Right atrium auricular region (tissue), 2 donors: ENCODE data around the gene NOSTRIN. TPM values are rescaled to one million over a fixed set of nuclear protein-coding genes. Genes with fewer than 3 reads are reported as not detected.

Experiments used
- DNase-seq: peaks from one replicate; pipeline ENCODE4 v3.0.0-alpha.2; 2019; ENCODE audit warnings: low spot score
- H3K27ac ChIP-seq, 2 donors: fragments of 200-600 bp; sonication (generic); 1 replicate in 1 of 2; 2 replicates in 1 of 2; pipeline ENCODE4 v1.5.1; 2016 to 2019
- H3K27me3 ChIP-seq, 2 donors: fragments of 200-600 bp; sonication (generic); one replicate each; pipeline versions ENCODE4 v1.5.1 to v1.6.0; 2017 to 2019
- H3K36me3 ChIP-seq: fragments of 200-600 bp; sonication (generic); one replicate; pipeline ENCODE4 v1.5.1; 2016
- H3K4me1 ChIP-seq, 2 donors: fragments of 200-600 bp; sonication (generic); one replicate each; pipeline versions ENCODE4 v1.5.1 to v1.6.0; 2017 to 2019
- H3K4me3 ChIP-seq, 2 donors: fragments of 200-600 bp; sonication (generic); 1 replicate in 1 of 2; 2 replicates in 1 of 2; pipeline ENCODE4 v1.5.1; 2017 to 2019; ENCODE audit warnings: mild to moderate bottlenecking in 1 of 2, moderate library complexity in 1 of 2
- H3K9me3 ChIP-seq, 2 donors: fragments of 200-600 bp; sonication (generic); one replicate each; pipeline ENCODE4 v1.5.1; 2019
- total RNA-seq, 2 donors: library from RNA; depleted of rRNA; stranded (reverse); fragments of >200 nt; gene quantifications; one replicate each; pipeline ENCODE4 v1.1.0, GENCODE V29; 2016
- TF ChIP-seq, protein P1 (sequence below), 2 donors: fragments of 200-600 bp; sonication (generic); IDR thresholded peaks; one replicate each; pipeline ENCODE4 v1.5.1; 2019; ENCODE audit warnings: antibody characterized with exemption in 2 of 2

NOSTRIN gene
- total RNA-seq, 2 donors from 2014 or later, result 30.6 to 34.3 TPM

DNA sequence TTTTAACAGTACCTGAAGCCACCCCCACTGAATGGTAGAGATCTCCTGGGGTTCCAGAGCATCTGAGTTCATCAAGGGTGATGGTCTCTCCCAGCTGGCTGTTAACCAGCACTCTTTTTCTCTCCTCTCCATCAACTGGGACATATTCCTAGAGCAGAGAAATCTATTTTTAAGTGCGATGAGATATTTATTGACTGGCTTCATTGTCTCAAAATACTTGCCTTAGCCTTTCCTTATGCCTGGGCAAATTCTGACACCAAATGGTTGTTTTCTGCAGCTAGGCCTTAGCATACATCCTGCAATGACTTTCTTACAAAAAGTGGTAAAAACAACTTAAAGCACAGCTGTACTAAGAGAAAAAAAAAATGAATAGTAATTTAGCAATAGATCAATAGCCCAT, 19.6 kb downstream of the NOSTRIN start:
- no peak for DNase-seq
- Histone ChIP-seq H3K4me3 (no peak overlapping the region), H3K27ac (no peak overlapping the region), H3K27me3 (no peaks in the 10 kb centered on the region), H3K4me1 (peaks cover 0 to 19% of the 10 kb centered on the region in 2 donors), H3K36me3 (no peaks in the 10 kb centered on the region), H3K9me3 (no peaks in the 10 kb centered on the region)
- TF ChIP-seq, protein P1, sequence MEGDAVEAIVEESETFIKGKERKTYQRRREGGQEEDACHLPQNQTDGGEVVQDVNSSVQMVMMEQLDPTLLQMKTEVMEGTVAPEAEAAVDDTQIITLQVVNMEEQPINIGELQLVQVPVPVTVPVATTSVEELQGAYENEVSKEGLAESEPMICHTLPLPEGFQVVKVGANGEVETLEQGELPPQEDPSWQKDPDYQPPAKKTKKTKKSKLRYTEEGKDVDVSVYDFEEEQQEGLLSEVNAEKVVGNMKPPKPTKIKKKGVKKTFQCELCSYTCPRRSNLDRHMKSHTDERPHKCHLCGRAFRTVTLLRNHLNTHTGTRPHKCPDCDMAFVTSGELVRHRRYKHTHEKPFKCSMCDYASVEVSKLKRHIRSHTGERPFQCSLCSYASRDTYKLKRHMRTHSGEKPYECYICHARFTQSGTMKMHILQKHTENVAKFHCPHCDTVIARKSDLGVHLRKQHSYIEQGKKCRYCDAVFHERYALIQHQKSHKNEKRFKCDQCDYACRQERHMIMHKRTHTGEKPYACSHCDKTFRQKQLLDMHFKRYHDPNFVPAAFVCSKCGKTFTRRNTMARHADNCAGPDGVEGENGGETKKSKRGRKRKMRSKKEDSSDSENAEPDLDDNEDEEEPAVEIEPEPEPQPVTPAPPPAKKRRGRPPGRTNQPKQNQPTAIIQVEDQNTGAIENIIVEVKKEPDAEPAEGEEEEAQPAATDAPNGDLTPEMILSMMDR (IDR thresholded peaks at IDR 0.05), result no peak

DNA sequence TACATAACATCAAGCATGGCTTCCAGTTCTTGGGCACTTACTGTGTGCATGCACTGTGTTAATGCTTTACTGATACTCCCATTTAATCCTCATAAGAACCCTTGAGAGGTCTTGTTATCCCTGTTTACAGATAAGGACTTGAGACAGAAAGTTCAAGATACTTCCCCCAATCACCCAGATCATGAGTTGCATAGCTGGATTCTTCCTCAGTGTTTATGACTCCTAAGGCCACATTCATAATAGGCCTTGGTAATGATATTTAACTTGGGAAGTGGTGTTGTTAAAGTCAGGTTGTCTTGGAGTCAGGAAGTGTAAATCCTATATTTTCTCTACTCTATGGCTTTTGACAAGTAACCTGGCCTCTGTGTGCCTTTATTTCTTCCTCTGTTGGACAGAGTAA, 22.7 kb downstream of the NOSTRIN start:
- Histone ChIP-seq H3K36me3 (peaks cover 2% of the 10 kb centered on the region), H3K4me3 (no peak overlapping the region), H3K4me1 (peaks cover 0 to 2% of the 10 kb centered on the region in 2 donors), H3K9me3 (no peaks in the 10 kb centered on the region), H3K27me3 (no peaks in the 10 kb centered on the region), H3K27ac (no peak overlapping the region)
- TF ChIP-seq, protein P1 (IDR thresholded peaks at IDR 0.05), result no peak
- no peak for DNase-seq

DNA sequence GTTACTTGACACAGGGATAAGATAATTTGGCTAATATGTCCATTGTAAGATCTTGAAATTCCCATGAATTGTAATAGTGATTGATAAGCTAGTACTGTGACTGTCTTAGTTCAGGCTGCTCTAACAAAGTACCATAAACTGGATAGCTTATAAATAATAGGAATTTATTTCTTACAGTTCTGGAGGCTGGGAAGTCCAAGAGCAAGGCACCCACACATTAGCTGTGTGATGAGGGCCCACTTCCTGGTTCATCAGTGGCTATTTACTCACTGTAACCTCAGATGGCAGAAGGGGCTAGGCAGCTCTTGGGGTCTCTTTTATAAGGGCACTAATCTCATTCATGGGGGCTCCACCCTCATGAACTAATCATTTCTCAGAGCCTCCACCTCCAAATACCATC, 28.5 kb downstream of the NOSTRIN start:
- TF ChIP-seq, protein P1 (IDR thresholded peaks at IDR 0.05), result no peak
- Histone ChIP-seq H3K36me3 (peaks cover 11% of the 10 kb centered on the region), H3K4me1 (no peaks in the 10 kb centered on the region), H3K4me3 (no peak overlapping the region), H3K27ac (no peak overlapping the region), H3K9me3 (peaks cover 0 to 7% of the 10 kb centered on the region in 2 donors), H3K27me3 (no peaks in the 10 kb centered on the region)
- DNase-seq, result no peak

DNA sequence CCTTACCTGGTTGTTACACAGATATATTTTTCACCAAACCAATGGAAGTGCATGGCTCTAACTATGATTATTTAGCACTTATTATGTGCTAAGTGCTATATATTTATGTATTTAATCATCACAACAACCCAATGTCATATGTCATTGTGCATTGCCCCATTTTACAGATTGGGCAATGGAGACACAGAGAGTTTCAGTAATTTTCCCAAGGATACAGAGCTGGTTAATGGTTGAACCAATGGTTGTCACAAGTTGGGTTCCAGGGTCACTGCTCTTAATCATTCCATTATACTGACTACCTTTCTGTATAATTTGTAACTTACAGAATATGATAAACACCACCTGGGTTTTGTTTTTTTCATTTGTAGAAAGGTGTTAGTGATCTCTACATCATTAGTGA, 29.2 kb downstream of the NOSTRIN start:
- H3K4me3 ChIP-seq, result no peak overlapping the region
- H3K36me3 ChIP-seq, result peaks cover 11% of the 10 kb centered on the region
- H3K4me1 ChIP-seq, result no peaks in the 10 kb centered on the region
- no peak overlapping the region for H3K27ac ChIP-seq
- H3K9me3 ChIP-seq, result peaks cover 0 to 7% of the 10 kb centered on the region in 2 donors
- no peaks in the 10 kb centered on the region for H3K27me3 ChIP-seq
- no peak for DNase-seq
- TF ChIP-seq, protein P1 (IDR thresholded peaks at IDR 0.05), result no peak

DNA sequence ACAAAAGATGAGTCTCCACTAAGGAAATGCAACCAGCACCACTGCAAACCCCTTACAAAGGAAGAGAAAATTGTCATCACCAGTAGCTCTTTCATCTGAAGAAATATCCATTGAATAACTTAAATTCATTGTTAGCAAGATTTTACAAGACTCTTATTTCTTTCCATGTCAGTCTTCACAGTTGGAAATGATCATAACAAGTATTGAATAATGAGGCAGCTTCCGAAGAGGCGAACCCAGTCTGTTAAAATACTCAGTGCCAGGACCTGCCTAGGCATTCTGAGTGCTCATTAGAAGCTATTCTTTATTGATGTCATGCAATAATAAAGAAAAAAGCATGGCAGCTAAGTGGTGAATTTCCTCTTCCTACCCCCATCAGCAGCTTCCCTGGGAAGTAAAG, 33.5 kb downstream of the NOSTRIN start:
- no peak for DNase-seq
- Histone ChIP-seq H3K27me3 (no peaks in the 10 kb centered on the region), H3K36me3 (peaks cover 2% of the 10 kb centered on the region), H3K9me3 (peaks cover 0 to 3% of the 10 kb centered on the region in 2 donors), H3K27ac (no peak overlapping the region), H3K4me3 (no peak overlapping the region), H3K4me1 (no peaks in the 10 kb centered on the region)
- TF ChIP-seq, protein P1 (IDR thresholded peaks at IDR 0.05), result no peak

DNA sequence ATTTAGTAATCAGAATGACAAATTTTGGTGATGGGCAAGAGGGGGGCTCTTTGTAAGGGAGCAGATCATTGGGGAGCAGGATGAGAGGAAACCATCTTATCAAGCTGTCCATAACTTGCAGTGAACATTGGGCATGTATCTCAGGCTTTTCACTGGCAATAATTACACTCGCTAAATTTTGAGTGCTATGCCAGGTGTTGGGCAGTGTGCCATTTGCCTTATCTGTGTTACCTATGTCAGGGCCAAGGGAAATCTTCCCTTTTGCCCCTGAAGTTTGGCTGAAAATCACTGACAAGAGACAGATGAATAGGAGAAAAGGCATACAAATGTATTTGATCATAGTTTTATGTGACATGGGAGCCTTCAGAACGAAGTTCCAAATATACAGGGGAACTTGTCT, 39.0 kb downstream of the NOSTRIN start:
- TF ChIP-seq, protein P1 (IDR thresholded peaks at IDR 0.05), result no peak
- Histone ChIP-seq H3K9me3 (no peaks in the 10 kb centered on the region), H3K27me3 (no peaks in the 10 kb centered on the region), H3K36me3 (no peaks in the 10 kb centered on the region), H3K27ac (no peak overlapping the region), H3K4me3 (no peak overlapping the region), H3K4me1 (no peaks in the 10 kb centered on the region)
- no peak for DNase-seq
